GM12892 (cell line): ENCODE measurements around the gene PDCD1.

Experiments
- POLR2A ChIP-seq: IDR thresholded peaks from 2 replicates; pipeline ENCODE4 v1.6.1; 2011; ENCODE audit warnings: low read depth, low read length, control low read depth
- POLR2AphosphoS5 ChIP-seq: IDR thresholded peaks from 2 replicates; pipeline ENCODE4 v1.6.1; 2011; ENCODE audit warnings: low read depth, low read length, control low read depth
- TAF1 ChIP-seq: IDR thresholded peaks from 2 replicates; pipeline ENCODE4 v1.6.1; 2011; ENCODE audit warnings: low read depth, mild to moderate bottlenecking, control low read depth, low read length, borderline replicate concordance

- TF ChIP-seq TAF1 (no peak), POLR2A (no peak), POLR2AphosphoS5 (no peak)
These were observed 37.3 kb upstream of the PDCD1 start for GRCh38 chr2:241895712-241896641.
